HepG2 (cell line): Measurements from ENCODE around the gene OTUD1. TPM values are rescaled to one million over a fixed set of nuclear protein-coding genes. Genes with fewer than 3 reads are reported as not detected.
A peak's percentile ranks its signal among the peaks of the same experiment; 100 is the strongest.

Source experiments
- ATAC-seq: fragments of 200-7000 bp; cut with Tn5 transposase; 3 replicates; pipeline ENCODE4 v1.9.1; 2020; ENCODE audit warnings: mild to moderate bottlenecking, moderate library complexity
- BruUV-seq: library from RNA; stranded (reverse); fragments of 400-500 nt; replicated peaks from 2 replicates; lab custom pipeline; 2021; lab: Mats Ljungman, UMichigan
- CTCF ChIA-PET: fragments of 300-600 bp; formaldehyde crosslinking; extraction: SDS; loops from one replicate; lab custom pipeline; 2021; ENCODE audit warnings: low total read pairs, inconsistent platforms, low intra/inter-chr PET ratio; lab: Yijun Ruan, JAX
- POLR2A ChIA-PET: fragments of 350-600 bp; sonication (Branson Sonifier 250); formaldehyde crosslinking; loops from one replicate; lab custom pipeline; 2020; ENCODE audit warnings: antibody characterized with exemption, inconsistent platforms; lab: Yijun Ruan, JAX
- DNase-seq: peaks from one replicate; pipeline ENCODE4 v3.0.0-alpha.2; 2015; ENCODE audit warnings: low spot score
- FAIRE-seq: peaks from 3 replicates; lab custom pipeline; 2011; peaks lifted over from hg19 to GRCh38; lab: Jason Lieb, UNC
- H2AFZ ChIP-seq: one replicate; pipeline ENCODE4 v1.6.1; 2011; ENCODE audit warnings: low read length, inconsistent platforms
- H3K27ac ChIP-seq: fragments of 300-600 bp; 3 replicates; pipeline ENCODE4 v1.8.0; 2011; ENCODE audit warnings: mixed run types, mild to moderate bottlenecking, mixed read lengths, low read length, inconsistent platforms; ENCODE audit not compliant: insufficient read depth; ENCODE audit errors: extremely low read length
- H3K27me3 ChIP-seq, 2 experiments: fragments of 200-600 bp in 1 of 2; 2 replicates in 1 of 2; 3 replicates in 1 of 2; pipeline versions ENCODE4 v1.6.0 to v1.8.0; 2011; ENCODE audit warnings: low read length in 2 of 2, mild to moderate bottlenecking in 2 of 2, moderate library complexity in 2 of 2, inconsistent platforms in 1 of 2; ENCODE audit not compliant: insufficient read depth in 2 of 2, control insufficient read depth in 1 of 2
- H3K36me3 ChIP-seq, 2 experiments: fragments of 200-600 bp in 1 of 2; replicated peaks in 1 of 2; 2 replicates in 1 of 2; 3 replicates in 1 of 2; pipeline versions ENCODE4 v1.5.1 to v1.8.0; 2011; ENCODE audit warnings: low read length in 2 of 2, inconsistent platforms in 1 of 2; ENCODE audit not compliant: insufficient read depth in 2 of 2, control insufficient read depth in 1 of 2
- H3K4me1 ChIP-seq: 2 replicates; pipeline ENCODE4 v1.5.1; 2012; ENCODE audit warnings: low read length, inconsistent platforms; ENCODE audit not compliant: insufficient read depth
- H3K4me2 ChIP-seq: 2 replicates; pipeline ENCODE4 v1.6.0; 2011; ENCODE audit warnings: low read depth, low read length, inconsistent platforms
- H3K4me3 ChIP-seq, 3 experiments: fragments of 200-600 bp in 1 of 3; sonication (generic), shearing (Covaris generic) in 1 of 3; replicated peaks in 1 of 3; 2 replicates each; pipeline ENCODE4 v1.5.1; 2011 to 2016; ENCODE audit warnings: low read length in 3 of 3, inconsistent platforms in 2 of 3, low read depth in 2 of 3, mild to moderate bottlenecking in 2 of 3, control low read depth in 1 of 3, mixed read lengths in 1 of 3; ENCODE audit not compliant: insufficient read depth in 1 of 3
- H3K79me2 ChIP-seq: one replicate; pipeline ENCODE4 v1.6.1; 2011; ENCODE audit warnings: low read length, inconsistent platforms; ENCODE audit not compliant: insufficient read depth
- H3K9ac ChIP-seq: 2 replicates; pipeline ENCODE4 v1.6.0; 2011; ENCODE audit warnings: mild to moderate bottlenecking, low read depth, low read length, inconsistent platforms; ENCODE audit not compliant: insufficient read depth
- H3K9me3 ChIP-seq: 2 replicates; pipeline ENCODE4 v1.5.1; 2012; ENCODE audit warnings: mild to moderate bottlenecking, low read length
- H4K20me1 ChIP-seq: 2 replicates; pipeline ENCODE4 v1.6.0; 2011; ENCODE audit warnings: inconsistent platforms, mild to moderate bottlenecking, low read length, moderate library complexity; ENCODE audit not compliant: insufficient read depth
- CCDC6 ChIP-seq: sonication (generic); formaldehyde crosslinking; IDR thresholded peaks from 2 replicates; pipeline ENCODE4 v1.8.1; 2022; ENCODE audit warnings: mild to moderate bottlenecking, missing genetic modification reagents, moderate library complexity
- KLF9 ChIP-seq: IDR thresholded peaks from 2 replicates; pipeline ENCODE4 v1.6.1; 2016; ENCODE audit warnings: low read depth
- MXD1 ChIP-seq: sonication (generic); formaldehyde crosslinking; IDR thresholded peaks from 2 replicates; pipeline ENCODE4 v1.4.0; 2020; ENCODE audit warnings: mild to moderate bottlenecking, missing genetic modification reagents
- RERE ChIP-seq: IDR thresholded peaks from 2 replicates; pipeline ENCODE4 v1.6.1; 2016; ENCODE audit warnings: low read depth, missing genetic modification reagents, missing compliant biosample characterization
- ZBTB43 ChIP-seq: sonication (generic); formaldehyde crosslinking; conservative IDR thresholded peaks from 2 replicates; pipeline ENCODE4 v1.4.0; 2020; ENCODE audit warnings: missing genetic modification reagents
- ZEB1 ChIP-seq: IDR thresholded peaks from 2 replicates; pipeline ENCODE4 v1.6.1; 2012; ENCODE audit warnings: mild to moderate bottlenecking, low read depth, inconsistent platforms; ENCODE audit not compliant: insufficient replicate concordance
- ZNF251 ChIP-seq: sonication (generic); formaldehyde crosslinking; IDR thresholded peaks from 2 replicates; pipeline ENCODE4 v1.9.0; 2021; ENCODE audit warnings: mild to moderate bottlenecking, missing genetic modification reagents
- ZNF3 ChIP-seq: IDR thresholded peaks from 2 replicates; pipeline ENCODE4 v1.7.0; 2017; ENCODE audit warnings: inconsistent platforms
- ZNF460 ChIP-seq: sonication (generic); formaldehyde crosslinking; IDR thresholded peaks from 2 replicates; pipeline ENCODE4 v1.5.1; 2020; ENCODE audit warnings: missing genetic modification reagents, mild to moderate bottlenecking, borderline replicate concordance
- ZNF558 ChIP-seq: sonication (generic); formaldehyde crosslinking; IDR thresholded peaks from 2 replicates; pipeline ENCODE4 v1.9.0; 2022; ENCODE audit warnings: mild to moderate bottlenecking, missing genetic modification reagents, borderline replicate concordance
- ZNF709 ChIP-seq: sonication (generic); formaldehyde crosslinking; IDR thresholded peaks from 2 replicates; pipeline ENCODE4 v1.5.0; 2020; ENCODE audit warnings: mild to moderate bottlenecking, missing genetic modification reagents
- WGBS: methylation state at CpG from one replicate; pipeline ENCODE4 v1.1.6; 2017; ENCODE audit warnings: low lambda C conversion rate; 5-methylcytosine and 5-hydroxymethylcytosine counted together
- in situ Hi-C: cut with HindIII; loops from 2 replicates; pipeline ENCODE4 v1.10.0; 2017; ENCODE audit warnings: low pct_unique_long_range_greater_than_20kb; ENCODE audit not compliant: extremely low pct_ligation_motif_present
- intact Hi-C: fragments of 100-400 bp; cut with micrococcal nuclease; formaldehyde crosslinking; loops from one replicate; pipeline ENCODE4 v1.10.0; 2022; ENCODE audit not compliant: unreplicated experiment
- polyA plus RNA-seq, 8 experiments: library from polyadenylated mRNA; depleted of rRNA in 3 of 8; stranded (reverse) in 7 of 8; unstranded in 1 of 8; fragments of >200 nt; fragmentation: Illumina TruSeq in 4 of 8; extraction: Trizol in 4 of 8; gene quantifications; 2 replicates each; pipeline versions ENCODE4 v1.2.1 to v1.2.3, GENCODE V29; 2011 to 2016; ENCODE audit warnings: low read depth in 4 of 8, missing spikeins in 1 of 8, mixed read lengths in 1 of 8; ENCODE audit not compliant: insufficient read depth in 1 of 8
- total RNA-seq, 5 experiments: library from RNA; depleted of rRNA; stranded (reverse); fragments of >200 nt; fragmentation: Illumina TruSeq; extraction: Trizol; gene quantifications; 2 replicates each; pipeline ENCODE4 v1.2.3, GENCODE V29; 2016; ENCODE audit warnings: low read depth in 1 of 5

The OTUD1 gene
- total and polyA plus RNA-seq, 2 of the 13 experiments (the other 11 are each of a cell fraction or from before 2014, with no cell fraction given), result 1.2 to 1.4 TPM

- no peak for ATAC-seq
- CTCF ChIA-PET, result no interaction called here
- BruUV-seq, result TSS peak; percentile 36
Observed at GRCh38 chr10:23437963-23438546, 820 bp upstream of the OTUD1 start.

GRCh38 chr10:23439452-23439960, 631 bp downstream of the OTUD1 start:
- no CpG with 5 or more reads among the region's 80 CpGs for WGBS
- intact Hi-C loops, result loop anchor here (5.0 kb wide), 1 partner anchor 92 kb away; no protein-coding TSS in a partner anchor
- TF ChIP-seq ZBTB43 (CRISPR knock-in tag) (no peak), ZNF709 (CRISPR knock-in tag) (0 out of 2 replicates have a peak, but pooled peaks have one; percentile 41), ZNF3 (CRISPR knock-in tag) (no peak), ZNF251 (no peak), MXD1 (0 out of 2 replicates have a peak, but pooled peaks have one; percentile 10), KLF9 (CRISPR knock-in tag) (no peak), RERE (CRISPR knock-in tag) (no peak), CCDC6 (CRISPR knock-in tag) (0 out of 2 replicates have a peak, but pooled peaks have one; percentile 32), ZNF558 (0 out of 2 replicates have a peak, but pooled peaks have one; percentile 8)

More at GRCh38 chr10:23437963-23438546, 820 bp upstream of the OTUD1 start:
- in situ Hi-C loops (no loop called here), intact Hi-C loops (loop anchor here (5.0 kb wide), 1 partner anchor 91 kb away; no protein-coding TSS in a partner anchor)
- Histone ChIP-seq H3K79me2 (peaks cover 2% of the 10 kb centered on the region), H3K4me1 (peaks cover 20% of the 10 kb centered on the region), H4K20me1 (no peaks in the 10 kb centered on the region), H3K4me2 (peak overlapping the region; percentile 95), H2AFZ (peak overlapping the region; percentile 72), H3K36me3 (no peaks in the 10 kb centered on the region), H3K27ac (no peak overlapping the region), H3K27me3 (no peaks in the 10 kb centered on the region), H3K9me3 (no peaks in the 10 kb centered on the region), H3K4me3 (peak overlapping the region in 2 of 3 experiments; percentile 78 to 82; a peak in 4 of 6 replicates), H3K9ac (no peak overlapping the region)
- WGBS, result 93% methylated on average over 20 of the region's 20 CpGs
- TF ChIP-seq ZEB1 (no peak), ZNF460 (CRISPR knock-in tag) (peak; percentile 5; the same call in 1 of the 2 replicates)
- DNase-seq (no peak), FAIRE-seq (no peak)
- POLR2A ChIA-PET, result no interaction called here

More at GRCh38 chr10:23439452-23439960, 631 bp downstream of the OTUD1 start:
- no peak for DNase-seq
- POLR2A ChIA-PET, result no interaction called here
- peak overlapping the region; percentile 75 to 82 (median 78) for H3K4me3 ChIP-seq
- peaks cover 20% of the 10 kb centered on the region for H3K4me1 ChIP-seq
- no peak overlapping the region for H3K27ac ChIP-seq
- H3K9ac ChIP-seq, result peak overlapping the region; percentile 70; the same call in 1 of the 2 replicates
- in situ Hi-C loops, result no loop called here
- ATAC-seq, result peak; percentile 8; the same call in 1 of the 3 replicates
- H3K79me2 ChIP-seq, result peaks cover 2% of the 10 kb centered on the region
- no peak for FAIRE-seq
- H3K4me2 ChIP-seq, result peak overlapping the region; percentile 95
- no peaks in the 10 kb centered on the region for H4K20me1 ChIP-seq
- no peaks in the 10 kb centered on the region for H3K36me3 ChIP-seq
- H3K9me3 ChIP-seq, result no peaks in the 10 kb centered on the region
- no peak overlapping the region for H2AFZ ChIP-seq
- H3K27me3 ChIP-seq, result no peaks in the 10 kb centered on the region
- CTCF ChIA-PET, result no interaction called here
- BruUV-seq, result no TSS peak
